K562 (cell line): Measurements from ENCODE around the gene PPP2R3C. TPM values are rescaled to one million over a fixed set of nuclear protein-coding genes. Genes with fewer than 3 reads are reported as not detected.

Experiments used
- ATAC-seq: fragments of 200-7000 bp; cut with Tn5 transposase; 3 replicates; pipeline ENCODE4 v1.9.1; 2020; ENCODE audit warnings: moderate library complexity
- BruUV-seq: library from RNA; stranded (reverse); fragments of 400-500 nt; replicated peaks from 2 replicates; lab custom pipeline; 2021; lab: Mats Ljungman, UMichigan
- CTCF ChIA-PET: fragments of 300-600 bp; formaldehyde crosslinking; extraction: SDS; loops from one replicate; lab custom pipeline; 2021; ENCODE audit warnings: low intra/inter-chr PET ratio; lab: Yijun Ruan, JAX
- POLR2A ChIA-PET: fragments of 300-600, 350-650 bp; sonication (Branson Sonifier 250); formaldehyde crosslinking; extraction: SDS; loops from one replicate; lab custom pipeline; 2021; ENCODE audit warnings: antibody characterized with exemption, inconsistent platforms; lab: Yijun Ruan, JAX
- DNase-seq, 4 experiments: peaks; one replicate each; pipeline versions ENCODE4 v3.0.0 to v3.0.0-alpha.2; 2011 to 2018; ENCODE audit warnings: low spot score in 3 of 4, mixed read lengths in 3 of 4; ENCODE audit errors: extremely low read depth in 1 of 4
- FAIRE-seq: peaks from 2 replicates; lab custom pipeline; 2011; peaks lifted over from hg19 to GRCh38; lab: Jason Lieb, UNC
- H2AFZ ChIP-seq: 2 replicates; pipeline ENCODE4 v1.6.0; 2011; ENCODE audit warnings: low read depth, low read length, control low read depth, inconsistent platforms
- H3K27ac ChIP-seq: fragments of 200-600 bp; 3 replicates; pipeline ENCODE4 v1.8.0; 2011; ENCODE audit warnings: low read depth, mild to moderate bottlenecking, control low read depth, inconsistent platforms, low read length, moderate library complexity, mixed read lengths; ENCODE audit errors: extremely low read depth
- H3K27me3 ChIP-seq, 2 experiments: fragments of 300-600 bp in 1 of 2; 2 replicates in 1 of 2; 3 replicates in 1 of 2; pipeline versions ENCODE4 v1.6.0 to v1.8.0; 2011; ENCODE audit warnings: inconsistent platforms in 2 of 2, low read length in 2 of 2, mild to moderate bottlenecking in 1 of 2, mixed read lengths in 1 of 2, moderate library complexity in 1 of 2; ENCODE audit not compliant: control insufficient read depth in 2 of 2, insufficient read depth in 2 of 2
- H3K36me3 ChIP-seq: fragments of 300-600 bp; 3 replicates; pipeline ENCODE4 v1.8.0; 2011; ENCODE audit warnings: mild to moderate bottlenecking, low read length, inconsistent platforms; ENCODE audit not compliant: control insufficient read depth, insufficient read depth
- H3K4me1 ChIP-seq, 2 experiments: fragments of 200-600 bp in 1 of 2; replicated peaks in 1 of 2; 2 replicates in 1 of 2; 3 replicates in 1 of 2; pipeline versions ENCODE4 v1.5.1 to v1.8.0; 2011; ENCODE audit warnings: inconsistent platforms in 2 of 2, low read length in 2 of 2, mild to moderate bottlenecking in 1 of 2, mixed read lengths in 1 of 2, moderate library complexity in 1 of 2; ENCODE audit not compliant: control insufficient read depth in 2 of 2, insufficient read depth in 2 of 2
- H3K4me2 ChIP-seq: 2 replicates; pipeline ENCODE4 v1.6.1; 2011; ENCODE audit warnings: low read length, control low read depth, inconsistent platforms, mixed read lengths; ENCODE audit not compliant: insufficient read depth
- H3K4me3 ChIP-seq: fragments of 200-600 bp; sonication (generic), shearing (Covaris generic); 2 replicates; pipeline ENCODE4 v1.5.1; 2016; ENCODE audit warnings: control low read depth, inconsistent platforms
- H3K79me2 ChIP-seq: fragments of 200-600 bp; 3 replicates; pipeline ENCODE4 v1.8.0; 2011; ENCODE audit warnings: low read length, inconsistent platforms; ENCODE audit not compliant: control insufficient read depth, insufficient read depth
- H3K9ac ChIP-seq, 2 experiments: 2 replicates each; pipeline versions ENCODE4 v1.6.0 to v1.6.1; 2011; ENCODE audit warnings: low read depth in 2 of 2, low read length in 2 of 2, control low read depth in 1 of 2, inconsistent platforms in 1 of 2, mild to moderate bottlenecking in 1 of 2, mixed read lengths in 1 of 2; ENCODE audit not compliant: insufficient read depth in 1 of 2
- H3K9me1 ChIP-seq: one replicate; pipeline ENCODE4 v1.6.0; 2011; ENCODE audit warnings: inconsistent platforms, mild to moderate bottlenecking, low read length, moderate library complexity; ENCODE audit not compliant: control insufficient read depth, insufficient read depth
- H3K9me3 ChIP-seq: replicated peaks from 2 replicates; pipeline ENCODE4 v1.5.1; 2011; ENCODE audit warnings: low read depth, low read length, inconsistent platforms; ENCODE audit not compliant: control insufficient read depth, insufficient read depth
- H4K20me1 ChIP-seq: replicated peaks from 2 replicates; pipeline ENCODE4 v1.6.1; 2011; ENCODE audit warnings: low read length, inconsistent platforms, mixed read lengths; ENCODE audit not compliant: control insufficient read depth, insufficient read depth
- BHLHE40 ChIP-seq: IDR thresholded peaks from 2 replicates; pipeline ENCODE4 v1.6.1; 2011; ENCODE audit warnings: low read length, improper control_type of control experiment
- ETS2 ChIP-seq: IDR thresholded peaks from 2 replicates; pipeline ENCODE4 v1.6.1; 2016; ENCODE audit warnings: borderline replicate concordance, missing genetic modification characterization, mild to moderate bottlenecking, moderate library complexity, missing compliant biosample characterization; ENCODE audit not compliant: poor library complexity, severe bottlenecking
- KAT8 ChIP-seq: fragments of 450-650 bp; IDR thresholded peaks from 2 replicates; pipeline ENCODE4 v1.6.1; 2016; ENCODE audit warnings: low read depth, mild to moderate bottlenecking
- MCM3 ChIP-seq: fragments of 450-650 bp; IDR thresholded peaks from 2 replicates; pipeline ENCODE4 v1.6.1; 2016
- PTTG1 ChIP-seq: fragments of 450-650 bp; IDR thresholded peaks from 2 replicates; pipeline ENCODE4 v1.6.1; 2016; ENCODE audit warnings: low read depth, mild to moderate bottlenecking, missing genetic modification characterization, missing compliant biosample characterization
- ZNF589 ChIP-seq: fragments of 200-800 bp; sonication (Bioruptor generic); IDR thresholded peaks from 2 replicates; pipeline ENCODE4 v1.6.1; 2016; ENCODE audit warnings: low read depth, missing genetic modification characterization, missing compliant biosample characterization
- ZNF699 ChIP-seq: fragments of 250-450 bp; sonication (Bioruptor Pico); IDR thresholded peaks from 2 replicates; pipeline ENCODE4 v1.8.0; 2021; ENCODE audit warnings: mild to moderate bottlenecking, moderate library complexity; ENCODE audit not compliant: insufficient replicate concordance
- WGBS: fragments of 100-300 bp; shearing (Covaris generic); methylation state at CpG from one replicate; pipeline ENCODE4 v1.1.6; 2016; ENCODE audit warnings: low coverage, mixed read lengths; ENCODE audit not compliant: insufficient coverage; ENCODE audit errors: missing lambda C conversion rate; 5-methylcytosine and 5-hydroxymethylcytosine counted together
- in situ Hi-C: fragments of 300-500 bp; cut with MboI; formaldehyde crosslinking; loops from 4 replicates; pipeline ENCODE4 v1.15.0; 2018; ENCODE audit warnings: inconsistent platforms, mixed read lengths
- intact Hi-C: fragments of 100-400 bp; cut with micrococcal nuclease; formaldehyde crosslinking; loops from 2 replicates; pipeline ENCODE4 v1.14.2; 2022
- polyA plus RNA-seq, 8 experiments: library from polyadenylated mRNA; depleted of rRNA in 4 of 8; stranded (reverse) in 5 of 8; unstranded in 3 of 8; fragments of >200 nt; fragmentation: Nextera tagmentation in 2 of 8; fragmentation: Illumina TruSeq in 1 of 8; extraction: Ambion mirVana in 2 of 8; extraction: Trizol in 1 of 8; gene quantifications; 2 replicates each; pipeline versions ENCODE4 v1.2.1 to v1.2.3, GENCODE V29; 2011 to 2014; ENCODE audit warnings: inconsistent platforms in 1 of 8, missing spikeins in 1 of 8
- total RNA-seq, 7 experiments: library from RNA; depleted of rRNA in 6 of 7; stranded (reverse); fragments of >200 nt in 6 of 7; fragmentation: Illumina TruSeq in 2 of 7; extraction: Trizol in 2 of 7; gene quantifications; 2 replicates each; pipeline versions ENCODE4 v1.2.1 to v1.2.3, GENCODE V29; 2011 to 2021; ENCODE audit warnings: low replicate concordance in 1 of 7
- TF ChIP-seq, protein P1 (sequence below): sonication (generic); formaldehyde crosslinking; IDR thresholded peaks from 2 replicates; pipeline ENCODE4 v1.8.0; 2022; ENCODE audit warnings: missing genetic modification reagents, mild to moderate bottlenecking, borderline replicate concordance
- TF ChIP-seq, protein P2 (sequence below): fragments of 250-450 bp; sonication (Bioruptor Pico); IDR thresholded peaks from 2 replicates; pipeline ENCODE4 v1.4.0; 2020
- TF ChIP-seq, protein P3 (sequence below): fragments of 450-650 bp; IDR thresholded peaks from 2 replicates; pipeline ENCODE4 v1.6.1; 2017; ENCODE audit warnings: antibody characterized with exemption
- TF ChIP-seq, protein P4 (sequence below): fragments of 450-650 bp; IDR thresholded peaks from 2 replicates; pipeline ENCODE4 v1.6.1; 2018; ENCODE audit not compliant: partially characterized antibody
- TF ChIP-seq, protein P5 (sequence below): fragments of 250-450 bp; sonication (Bioruptor Pico); IDR thresholded peaks from 2 replicates; pipeline ENCODE4 v1.5.0; 2021

Gene PPP2R3C
- total and polyA plus RNA-seq, 9 of the 15 experiments (the other 6 are each of a cell fraction or from before 2014, with no cell fraction given): 14.7 to 43.3 (median 22.7) TPM

DNA sequence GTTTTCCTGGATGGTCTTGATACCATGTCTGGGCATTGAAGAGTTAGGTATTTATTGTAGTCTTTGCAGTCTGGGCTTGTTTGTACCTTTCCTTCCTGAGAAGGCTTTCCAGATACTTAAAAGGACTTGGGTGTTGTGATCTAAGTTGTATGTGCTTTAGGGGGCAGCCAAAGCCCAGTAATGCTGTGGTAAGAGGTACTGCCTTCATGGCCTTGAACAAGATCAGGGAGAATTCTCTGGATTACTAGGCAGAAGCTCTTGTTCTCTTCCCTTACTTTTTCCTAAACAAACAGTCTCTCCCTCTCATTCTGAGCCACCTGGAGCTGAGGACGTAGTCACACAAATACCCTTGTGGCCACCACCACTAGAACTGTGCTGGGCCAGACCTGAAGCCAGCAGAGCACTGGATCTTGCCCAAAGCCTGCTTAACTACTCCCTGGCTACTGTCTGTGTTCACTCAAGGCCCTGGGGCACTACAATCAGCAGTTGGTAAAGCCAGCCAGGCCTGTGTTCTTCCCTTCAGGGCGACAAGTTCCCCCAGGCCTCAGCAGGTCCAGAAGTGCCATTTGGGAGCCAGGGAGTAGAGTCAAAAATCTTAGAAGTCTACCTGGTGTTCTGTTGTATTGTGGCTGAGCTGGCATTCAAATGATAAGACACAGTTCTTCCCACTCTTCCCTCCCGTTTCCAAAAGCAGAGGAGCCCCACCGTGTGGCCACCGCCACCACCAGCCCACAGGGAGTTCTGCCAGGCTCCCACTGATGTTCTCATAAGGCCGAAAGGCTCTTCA is 11.9 kb upstream of the PPP2R3C start:
- Histone ChIP-seq H3K36me3 (peaks cover 17% of the 10 kb centered on the region; the same call in 1 of the 3 replicates), H3K79me2 (peaks cover 2% of the 10 kb centered on the region; the same call in 2 of the 3 replicates), H3K4me3 (no peak overlapping the region), H3K27me3 (no peaks in the 10 kb centered on the region), H2AFZ (no peak overlapping the region), H3K9me1 (no peaks in the 10 kb centered on the region), H3K27ac (no peak overlapping the region), H4K20me1 (no peaks in the 10 kb centered on the region), H3K9me3 (no peaks in the 10 kb centered on the region), H3K4me2 (no peak overlapping the region), H3K4me1 (no peaks in the 10 kb centered on the region), H3K9ac (no peak overlapping the region)
- TF ChIP-seq ZNF589 (CRISPR knock-in tag): no peak
- TF ChIP-seq BHLHE40: no peak
- TF ChIP-seq, protein P1, sequence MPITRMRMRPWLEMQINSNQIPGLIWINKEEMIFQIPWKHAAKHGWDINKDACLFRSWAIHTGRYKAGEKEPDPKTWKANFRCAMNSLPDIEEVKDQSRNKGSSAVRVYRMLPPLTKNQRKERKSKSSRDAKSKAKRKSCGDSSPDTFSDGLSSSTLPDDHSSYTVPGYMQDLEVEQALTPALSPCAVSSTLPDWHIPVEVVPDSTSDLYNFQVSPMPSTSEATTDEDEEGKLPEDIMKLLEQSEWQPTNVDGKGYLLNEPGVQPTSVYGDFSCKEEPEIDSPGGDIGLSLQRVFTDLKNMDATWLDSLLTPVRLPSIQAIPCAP (CRISPR knock-in tag): no peak
- no peak for TF ChIP-seq ZNF699 (CRISPR knock-in tag)
- TF ChIP-seq, protein P2, sequence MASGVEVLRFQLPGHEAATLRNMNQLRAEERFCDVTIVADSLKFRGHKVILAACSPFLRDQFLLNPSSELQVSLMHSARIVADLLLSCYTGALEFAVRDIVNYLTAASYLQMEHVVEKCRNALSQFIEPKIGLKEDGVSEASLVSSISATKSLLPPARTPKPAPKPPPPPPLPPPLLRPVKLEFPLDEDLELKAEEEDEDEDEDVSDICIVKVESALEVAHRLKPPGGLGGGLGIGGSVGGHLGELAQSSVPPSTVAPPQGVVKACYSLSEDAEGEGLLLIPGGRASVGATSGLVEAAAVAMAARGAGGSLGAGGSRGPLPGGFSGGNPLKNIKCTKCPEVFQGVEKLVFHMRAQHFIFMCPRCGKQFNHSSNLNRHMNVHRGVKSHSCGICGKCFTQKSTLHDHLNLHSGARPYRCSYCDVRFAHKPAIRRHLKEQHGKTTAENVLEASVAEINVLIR (CRISPR knock-in tag): no peak
- TF ChIP-seq, protein P3, sequence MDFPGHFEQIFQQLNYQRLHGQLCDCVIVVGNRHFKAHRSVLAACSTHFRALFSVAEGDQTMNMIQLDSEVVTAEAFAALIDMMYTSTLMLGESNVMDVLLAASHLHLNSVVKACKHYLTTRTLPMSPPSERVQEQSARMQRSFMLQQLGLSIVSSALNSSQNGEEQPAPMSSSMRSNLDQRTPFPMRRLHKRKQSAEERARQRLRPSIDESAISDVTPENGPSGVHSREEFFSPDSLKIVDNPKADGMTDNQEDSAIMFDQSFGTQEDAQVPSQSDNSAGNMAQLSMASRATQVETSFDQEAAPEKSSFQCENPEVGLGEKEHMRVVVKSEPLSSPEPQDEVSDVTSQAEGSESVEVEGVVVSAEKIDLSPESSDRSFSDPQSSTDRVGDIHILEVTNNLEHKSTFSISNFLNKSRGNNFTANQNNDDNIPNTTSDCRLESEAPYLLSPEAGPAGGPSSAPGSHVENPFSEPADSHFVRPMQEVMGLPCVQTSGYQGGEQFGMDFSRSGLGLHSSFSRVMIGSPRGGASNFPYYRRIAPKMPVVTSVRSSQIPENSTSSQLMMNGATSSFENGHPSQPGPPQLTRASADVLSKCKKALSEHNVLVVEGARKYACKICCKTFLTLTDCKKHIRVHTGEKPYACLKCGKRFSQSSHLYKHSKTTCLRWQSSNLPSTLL: no peak
- no peak for TF ChIP-seq PTTG1 (tag)
- TF ChIP-seq KAT8: no peak
- TF ChIP-seq, protein P4, sequence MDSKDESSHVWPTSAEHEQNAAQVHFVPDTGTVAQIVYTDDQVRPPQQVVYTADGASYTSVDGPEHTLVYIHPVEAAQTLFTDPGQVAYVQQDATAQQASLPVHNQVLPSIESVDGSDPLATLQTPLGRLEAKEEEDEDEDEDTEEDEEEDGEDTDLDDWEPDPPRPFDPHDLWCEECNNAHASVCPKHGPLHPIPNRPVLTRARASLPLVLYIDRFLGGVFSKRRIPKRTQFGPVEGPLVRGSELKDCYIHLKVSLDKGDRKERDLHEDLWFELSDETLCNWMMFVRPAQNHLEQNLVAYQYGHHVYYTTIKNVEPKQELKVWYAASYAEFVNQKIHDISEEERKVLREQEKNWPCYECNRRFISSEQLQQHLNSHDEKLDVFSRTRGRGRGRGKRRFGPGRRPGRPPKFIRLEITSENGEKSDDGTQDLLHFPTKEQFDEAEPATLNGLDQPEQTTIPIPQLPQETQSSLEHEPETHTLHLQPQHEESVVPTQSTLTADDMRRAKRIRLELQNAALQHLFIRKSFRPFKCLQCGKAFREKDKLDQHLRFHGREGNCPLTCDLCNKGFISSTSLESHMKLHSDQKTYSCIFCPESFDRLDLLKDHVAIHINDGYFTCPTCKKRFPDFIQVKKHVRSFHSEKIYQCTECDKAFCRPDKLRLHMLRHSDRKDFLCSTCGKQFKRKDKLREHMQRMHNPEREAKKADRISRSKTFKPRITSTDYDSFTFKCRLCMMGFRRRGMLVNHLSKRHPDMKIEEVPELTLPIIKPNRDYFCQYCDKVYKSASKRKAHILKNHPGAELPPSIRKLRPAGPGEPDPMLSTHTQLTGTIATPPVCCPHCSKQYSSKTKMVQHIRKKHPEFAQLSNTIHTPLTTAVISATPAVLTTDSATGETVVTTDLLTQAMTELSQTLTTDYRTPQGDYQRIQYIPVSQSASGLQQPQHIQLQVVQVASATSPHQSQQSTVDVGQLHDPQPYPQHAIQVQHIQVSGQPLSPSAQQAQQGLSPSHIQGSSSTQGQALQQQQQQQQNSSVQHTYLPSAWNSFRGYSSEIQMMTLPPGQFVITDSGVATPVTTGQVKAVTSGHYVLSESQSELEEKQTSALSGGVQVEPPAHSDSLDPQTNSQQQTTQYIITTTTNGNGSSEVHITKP: no peak
- TF ChIP-seq, protein P5, sequence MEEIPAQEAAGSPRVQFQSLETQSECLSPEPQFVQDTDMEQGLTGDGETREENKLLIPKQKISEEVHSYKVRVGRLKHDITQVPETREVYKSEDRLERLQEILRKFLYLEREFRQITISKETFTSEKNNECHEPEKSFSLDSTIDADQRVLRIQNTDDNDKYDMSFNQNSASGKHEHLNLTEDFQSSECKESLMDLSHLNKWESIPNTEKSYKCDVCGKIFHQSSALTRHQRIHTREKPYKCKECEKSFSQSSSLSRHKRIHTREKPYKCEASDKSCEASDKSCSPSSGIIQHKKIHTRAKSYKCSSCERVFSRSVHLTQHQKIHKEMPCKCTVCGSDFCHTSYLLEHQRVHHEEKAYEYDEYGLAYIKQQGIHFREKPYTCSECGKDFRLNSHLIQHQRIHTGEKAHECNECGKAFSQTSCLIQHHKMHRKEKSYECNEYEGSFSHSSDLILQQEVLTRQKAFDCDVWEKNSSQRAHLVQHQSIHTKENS (CRISPR knock-in tag): no peak
- TF ChIP-seq MCM3: no peak
- TF ChIP-seq ETS2: no peak
- no TSS peak for BruUV-seq
- in situ Hi-C loops: no loop called here
- CTCF ChIA-PET: no interaction called here
- ATAC-seq (no peak), FAIRE-seq (no peak), DNase-seq (no peak)
- POLR2A ChIA-PET: interaction anchor here (0.7 kb wide), 1 partner anchor 271 kb away, joined by 3 read pairs; the partner anchor contains the start of gene NFKBIA
- 72% methylated on average over 5 of the region's 6 CpGs for WGBS
- intact Hi-C loops: no loop called here
